ENCODE data around the gene ABHD15. TPM values are rescaled to one million over a fixed set of nuclear protein-coding genes. Genes with fewer than 3 reads are reported as not detected.

ABHD15 gene
- polyA plus RNA-seq, 1 donor from 2014 or later, result 0.21 TPM

DNA sequence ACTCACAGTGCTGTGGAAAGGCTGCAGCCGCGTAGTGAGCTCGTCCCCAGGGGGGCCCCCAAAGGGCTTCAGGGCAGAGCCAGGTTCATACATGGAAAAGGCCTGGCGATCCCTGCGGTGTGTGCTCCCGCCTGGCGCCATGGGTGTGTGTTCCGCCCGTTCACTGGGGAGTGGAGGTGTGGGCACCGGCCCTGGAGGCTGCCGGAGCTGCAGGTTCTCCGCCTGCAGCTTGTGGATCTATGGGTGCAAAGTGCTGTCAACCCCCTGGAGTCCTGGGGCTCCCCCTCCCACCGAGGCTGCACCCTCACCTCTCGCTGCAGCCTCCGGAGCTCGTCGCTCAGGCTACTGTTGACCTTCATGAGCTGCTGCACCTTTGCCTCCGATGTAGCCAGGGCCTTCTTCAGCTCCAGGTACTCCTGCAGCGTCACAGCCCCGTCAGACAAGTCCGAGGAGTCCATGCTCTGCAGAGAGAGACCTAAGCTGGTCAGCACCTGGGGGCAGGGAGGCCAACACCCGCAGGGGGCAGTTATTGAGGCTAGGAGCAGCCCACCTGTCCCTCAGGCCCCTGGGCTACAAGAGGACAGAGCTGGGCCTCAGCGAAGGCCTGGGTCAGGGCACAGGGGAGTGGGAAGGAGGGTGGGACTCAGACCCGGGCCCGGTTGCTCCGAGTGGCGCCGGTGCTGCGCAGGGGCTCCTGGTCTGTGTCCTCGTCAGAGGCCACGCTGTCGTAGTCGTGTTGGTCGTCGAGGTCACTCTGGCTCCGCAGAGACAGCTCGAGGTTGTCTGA lies 9.6 kb upstream of the ABHD15 start:
- H3K27ac ChIP-seq (ENCODE audit: low read length), result no peak overlapping the region
- H3K9me3 ChIP-seq (ENCODE audit: low read length), result no peaks in the 10 kb centered on the region
- H3F3A ChIP-seq (ENCODE audit: insufficient read depth, low read length, poor library complexity, severe bottlenecking), result no peaks in the 10 kb centered on the region
- no peaks in the 10 kb centered on the region for H3K27me3 ChIP-seq (ENCODE audit: insufficient read depth, low read depth, low read length)
- H3K4me2 ChIP-seq (ENCODE audit: low read length), result no peak overlapping the region
- H3K79me2 ChIP-seq (replicated peaks; ENCODE audit: insufficient read depth, low read length), result no peaks in the 10 kb centered on the region
- no peak overlapping the region for H2AFZ ChIP-seq (ENCODE audit: low read depth, low read length)
- H3K9me2 ChIP-seq (ENCODE audit: insufficient read depth, low read length), result no peaks in the 10 kb centered on the region
- TF ChIP-seq EP300 (conservative IDR thresholded peaks at IDR 0.05; ENCODE audit: poor library complexity, severe bottlenecking), result no peak
- no peak for TF ChIP-seq CTCF (IDR thresholded peaks at IDR 0.05; ENCODE audit: poor library complexity, severe bottlenecking)
- TF ChIP-seq RAD21 (conservative IDR thresholded peaks at IDR 0.05), result no peak
- TF ChIP-seq EZH2 (IDR thresholded peaks at IDR 0.05; ENCODE audit: borderline replicate concordance, insufficient read depth, low read length, poor library complexity, severe bottlenecking), result no peak
- no peak for TF ChIP-seq REST (IDR thresholded peaks at IDR 0.05; ENCODE audit: borderline replicate concordance)
- no peak for TF ChIP-seq SMC3 (conservative IDR thresholded peaks at IDR 0.05; ENCODE audit: poor library complexity)
- no peak for TF ChIP-seq MXI1 (conservative IDR thresholded peaks at IDR 0.05; ENCODE audit: poor library complexity, severe bottlenecking)
- no peak for TF ChIP-seq TAF1 (IDR thresholded peaks at IDR 0.05; ENCODE audit: low read depth)
- TF ChIP-seq POLR2AphosphoS5 (IDR thresholded peaks at IDR 0.05), result no peak
- H3K4me3 ChIP-seq (ENCODE audit: low read length), result no peak overlapping the region
- no peaks in the 10 kb centered on the region for H4K20me1 ChIP-seq (ENCODE audit: insufficient read depth)
- no peak overlapping the region for H3K9ac ChIP-seq (ENCODE audit: low read length)
- no peaks in the 10 kb centered on the region for H3K36me3 ChIP-seq (ENCODE audit: insufficient read depth, low read length)

DNA sequence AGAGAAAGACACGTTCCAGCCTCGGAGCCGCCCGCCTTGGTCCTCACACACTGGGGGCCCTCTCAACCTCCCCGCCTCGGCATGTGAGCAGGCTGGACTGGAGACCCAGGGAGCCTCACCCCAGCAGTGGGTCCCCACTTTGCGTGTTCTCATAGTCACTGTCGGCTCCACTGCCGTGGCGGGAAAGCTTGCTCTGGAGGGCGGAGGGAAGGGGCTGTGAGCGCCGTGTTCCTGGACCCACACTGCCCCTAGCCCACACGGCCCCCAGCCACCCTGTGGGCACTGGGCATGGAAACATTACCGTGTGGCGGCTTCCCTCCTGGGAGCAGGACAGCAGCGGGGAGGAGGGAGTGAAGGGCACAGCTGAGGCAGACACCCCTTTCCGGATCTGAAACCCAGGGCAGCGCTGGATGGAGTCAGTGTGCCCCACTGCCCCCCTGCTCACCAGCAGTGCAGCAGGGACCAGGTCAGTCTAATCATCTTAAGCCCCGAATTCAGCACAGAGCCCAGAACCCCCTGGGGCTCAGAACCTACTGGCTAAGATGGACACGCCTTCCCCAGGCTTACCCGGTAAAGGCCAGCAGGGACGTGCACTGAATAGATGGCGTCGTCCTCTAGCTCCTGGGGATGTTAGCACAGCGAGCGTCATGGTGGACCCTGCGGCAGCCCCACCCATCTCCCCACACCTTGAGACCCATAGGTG lies 8.8 kb upstream of the ABHD15 start:
- H4K20me1 ChIP-seq (ENCODE audit: insufficient read depth), result no peaks in the 10 kb centered on the region
- no peak overlapping the region for H3K4me3 ChIP-seq (ENCODE audit: low read length)
- no peaks in the 10 kb centered on the region for H3K9me2 ChIP-seq (ENCODE audit: insufficient read depth, low read length)
- H3K79me2 ChIP-seq (replicated peaks; ENCODE audit: insufficient read depth, low read length), result no peaks in the 10 kb centered on the region
- H2AFZ ChIP-seq (ENCODE audit: low read depth, low read length), result no peak overlapping the region
- no peaks in the 10 kb centered on the region for H3K36me3 ChIP-seq (ENCODE audit: insufficient read depth, low read length)
- H3K9me3 ChIP-seq (ENCODE audit: low read length), result no peaks in the 10 kb centered on the region
- no peak overlapping the region for H3K27ac ChIP-seq (ENCODE audit: low read length)
- no peaks in the 10 kb centered on the region for H3K27me3 ChIP-seq (ENCODE audit: insufficient read depth, low read depth, low read length)
- H3K4me2 ChIP-seq (ENCODE audit: low read length), result no peak overlapping the region
- H3K9ac ChIP-seq (ENCODE audit: low read length), result no peak overlapping the region
- TF ChIP-seq EZH2 (IDR thresholded peaks at IDR 0.05; ENCODE audit: borderline replicate concordance, insufficient read depth, low read length, poor library complexity, severe bottlenecking) (no peak), MXI1 (conservative IDR thresholded peaks at IDR 0.05; ENCODE audit: poor library complexity, severe bottlenecking) (no peak), SMC3 (conservative IDR thresholded peaks at IDR 0.05; ENCODE audit: poor library complexity) (no peak), REST (IDR thresholded peaks at IDR 0.05; ENCODE audit: borderline replicate concordance) (no peak), CTCF (IDR thresholded peaks at IDR 0.05; ENCODE audit: poor library complexity, severe bottlenecking) (no peak), TAF1 (IDR thresholded peaks at IDR 0.05; ENCODE audit: low read depth) (no peak), EP300 (conservative IDR thresholded peaks at IDR 0.05; ENCODE audit: poor library complexity, severe bottlenecking) (no peak), RAD21 (conservative IDR thresholded peaks at IDR 0.05) (no peak), POLR2AphosphoS5 (IDR thresholded peaks at IDR 0.05) (no peak)
- no peaks in the 10 kb centered on the region for H3F3A ChIP-seq (ENCODE audit: insufficient read depth, low read length, poor library complexity, severe bottlenecking)
